IMR-90 (cell line): Measurements from ENCODE around the gene DSE. TPM values are rescaled to one million over a fixed set of nuclear protein-coding genes. Genes with fewer than 3 reads are reported as not detected.

Source experiments
- ATAC-seq: fragments of 200-7000 bp; cut with Tn5 transposase; 2 replicates; pipeline ENCODE4 v1.9.1; 2020; ENCODE audit warnings: low read depth, mild to moderate bottlenecking, moderate library complexity
- BruUV-seq: library from RNA; stranded (reverse); fragments of 400-500 nt; replicated peaks from 2 replicates; lab custom pipeline; 2021; lab: Mats Ljungman, UMichigan
- CTCF ChIA-PET: fragments of 300-600 bp; formaldehyde crosslinking; extraction: SDS; loops from one replicate; lab custom pipeline; 2021; ENCODE audit warnings: antibody characterized with exemption; lab: Yijun Ruan, JAX
- POLR2A ChIA-PET: fragments of 300-600 bp; sonication (Branson Sonifier 250); formaldehyde crosslinking; loops from one replicate; lab custom pipeline; 2022; ENCODE audit warnings: antibody characterized with exemption; ENCODE audit not compliant: unreplicated experiment; lab: Charles Lee
- DNase-seq: peaks from one replicate; pipeline ENCODE4 v3.0.0; 2013
- H2AFZ ChIP-seq: replicated peaks from 2 replicates; pipeline ENCODE3; 2013; ENCODE audit warnings: low read length, mild to moderate bottlenecking; ENCODE audit not compliant: poor library complexity
- H2AK5ac ChIP-seq: 2 replicates; pipeline ENCODE4 v1.6.1; 2013; ENCODE audit warnings: low read depth, low read length, inconsistent platforms
- H2AK9ac ChIP-seq: replicated peaks from 2 replicates; pipeline ENCODE3; 2013; ENCODE audit warnings: mild to moderate bottlenecking, low read depth, low read length, moderate library complexity; ENCODE audit not compliant: poor library complexity
- H2BK120ac ChIP-seq: 2 replicates; pipeline ENCODE4 v1.6.1; 2013; ENCODE audit warnings: low read depth, low read length, inconsistent platforms
- H2BK15ac ChIP-seq: 3 replicates; pipeline ENCODE4 v1.6.1; 2013; ENCODE audit warnings: low read depth, low read length, inconsistent platforms
- H2BK20ac ChIP-seq: 2 replicates; pipeline ENCODE4 v1.6.1; 2013; ENCODE audit warnings: low read depth, mild to moderate bottlenecking, inconsistent platforms, low read length, moderate library complexity
- H2BK5ac ChIP-seq: 2 replicates; pipeline ENCODE4 v1.6.1; 2013; ENCODE audit warnings: mild to moderate bottlenecking, low read depth, low read length, inconsistent platforms; ENCODE audit not compliant: poor library complexity, severe bottlenecking
- H3K14ac ChIP-seq: replicated peaks from 2 replicates; pipeline ENCODE4 v1.6.1; 2013; ENCODE audit warnings: low read depth, low read length, inconsistent platforms
- H3K18ac ChIP-seq: 2 replicates; pipeline ENCODE4 v1.6.1; 2013; ENCODE audit warnings: low read depth, low read length, control low read depth
- H3K23ac ChIP-seq: 2 replicates; pipeline ENCODE4 v1.6.1; 2013; ENCODE audit warnings: low read depth, low read length, inconsistent platforms
- H3K27ac ChIP-seq: 2 replicates; pipeline ENCODE4 v1.5.1; 2013; ENCODE audit warnings: mild to moderate bottlenecking, control low read depth, low read length; ENCODE audit not compliant: insufficient read depth
- H3K27me3 ChIP-seq: 2 replicates; pipeline ENCODE4 v1.6.1; 2013; ENCODE audit warnings: low read length; ENCODE audit not compliant: control insufficient read depth, insufficient read depth
- H3K36me3 ChIP-seq: 2 replicates; pipeline ENCODE4 v1.6.1; 2013; ENCODE audit warnings: low read length, mixed read lengths; ENCODE audit not compliant: control insufficient read depth, insufficient read depth
- H3K4ac ChIP-seq: 2 replicates; pipeline ENCODE4 v1.6.1; 2013; ENCODE audit warnings: low read depth, low read length, inconsistent platforms
- H3K4me1 ChIP-seq: 2 replicates; pipeline ENCODE4 v1.6.1; 2013; ENCODE audit warnings: low read length, mixed read lengths; ENCODE audit not compliant: control insufficient read depth, insufficient read depth
- H3K4me2 ChIP-seq: 2 replicates; pipeline ENCODE4 v1.6.1; 2013; ENCODE audit warnings: low read depth, mild to moderate bottlenecking, control low read depth, low read length, moderate library complexity
- H3K4me3 ChIP-seq: 2 replicates; pipeline ENCODE4 v1.5.1; 2013; ENCODE audit warnings: low read depth, mild to moderate bottlenecking, control low read depth, low read length, moderate library complexity; ENCODE audit not compliant: insufficient read depth
- H3K56ac ChIP-seq: 2 replicates; pipeline ENCODE4 v1.6.1; 2013; ENCODE audit warnings: low read length, inconsistent platforms; ENCODE audit not compliant: insufficient read depth; ENCODE audit errors: extremely low read depth
- H3K79me1 ChIP-seq, 2 experiments: 2 replicates each; pipeline ENCODE4 v1.6.1; 2013; ENCODE audit warnings: low read length in 2 of 2, inconsistent platforms in 1 of 2, low read depth in 1 of 2
- H3K9ac ChIP-seq: 2 replicates; pipeline ENCODE4 v1.6.1; 2013; ENCODE audit warnings: low read depth, low read length, control low read depth
- H3K9me1 ChIP-seq: 2 replicates; pipeline ENCODE4 v1.6.1; 2013; ENCODE audit warnings: low read length, inconsistent platforms; ENCODE audit not compliant: insufficient read depth
- H3K9me3 ChIP-seq: 2 replicates; pipeline ENCODE4 v1.6.1; 2013; ENCODE audit warnings: low read length; ENCODE audit not compliant: control insufficient read depth, insufficient read depth
- H4K20me1 ChIP-seq: 2 replicates; pipeline ENCODE4 v1.6.1; 2013; ENCODE audit warnings: low read length, inconsistent platforms; ENCODE audit not compliant: insufficient read depth
- H4K5ac ChIP-seq: 2 replicates; pipeline ENCODE4 v1.6.1; 2013; ENCODE audit warnings: mild to moderate bottlenecking, low read depth, low read length, control low read depth
- H4K8ac ChIP-seq, 2 experiments: 2 replicates each; pipeline ENCODE4 v1.6.1; 2013; ENCODE audit warnings: low read depth in 2 of 2, low read length in 2 of 2, control low read depth in 1 of 2, inconsistent platforms in 1 of 2
- H4K91ac ChIP-seq: 2 replicates; pipeline ENCODE4 v1.6.1; 2013; ENCODE audit warnings: low read depth, low read length, inconsistent platforms; ENCODE audit not compliant: insufficient read depth
- NFE2L2 ChIP-seq: fragments of 150-350 bp; IDR thresholded peaks from 2 replicates; pipeline ENCODE4 v1.6.1; 2016; ENCODE audit warnings: low read depth, mild to moderate bottlenecking, low read length
- WGBS, 2 experiments: methylation state at CpG; one replicate each; pipeline versions ENCODE4 v1.1.5 to v1.1.7; 2013; ENCODE audit warnings: missing lambda C conversion rate in 2 of 2; ENCODE audit not compliant: insufficient read length in 1 of 2; ENCODE audit errors: extremely low coverage in 2 of 2; 5-methylcytosine and 5-hydroxymethylcytosine counted together
- dilution Hi-C: fragments of 300-500 bp; cut with HindIII; formaldehyde crosslinking; loops from one replicate; pipeline ENCODE4 v1.14.3; 2018; ENCODE audit warnings: low sequenced_read_pairs; ENCODE audit not compliant: unreplicated experiment
- in situ Hi-C: fragments of 300-500 bp; cut with MboI; formaldehyde crosslinking; loops from 3 replicates; pipeline ENCODE4 v1.14.3; 2019; ENCODE audit warnings: low sequenced_read_pairs, inconsistent platforms, mixed read lengths
- intact Hi-C: fragments of 100-400 bp; cut with micrococcal nuclease; formaldehyde crosslinking; loops from 2 replicates; pipeline ENCODE4 v1.10.0; 2022
- polyA plus RNA-seq, 3 experiments: library from polyadenylated mRNA; depleted of rRNA; stranded (reverse); fragments of >200 nt; gene quantifications; 2 replicates each; pipeline ENCODE4 v1.2.3, GENCODE V29; 2012; ENCODE audit warnings: low replicate concordance in 1 of 3
- total RNA-seq: library from RNA; depleted of rRNA; stranded (reverse); fragments of >200 nt; gene quantifications from 2 replicates; pipeline ENCODE4 v1.2.3, GENCODE V29; 2012
- TF ChIP-seq, protein P1 (sequence below): fragments of 150-350 bp; IDR thresholded peaks from 2 replicates; pipeline ENCODE4 v1.6.1; 2016; ENCODE audit warnings: low read depth, mild to moderate bottlenecking, low read length, moderate library complexity, borderline replicate concordance

Gene DSE
- total and polyA plus RNA-seq, 2 of the 4 experiments (the other 2 are of a cell fraction), result 48.0 to 154 TPM

DNA sequence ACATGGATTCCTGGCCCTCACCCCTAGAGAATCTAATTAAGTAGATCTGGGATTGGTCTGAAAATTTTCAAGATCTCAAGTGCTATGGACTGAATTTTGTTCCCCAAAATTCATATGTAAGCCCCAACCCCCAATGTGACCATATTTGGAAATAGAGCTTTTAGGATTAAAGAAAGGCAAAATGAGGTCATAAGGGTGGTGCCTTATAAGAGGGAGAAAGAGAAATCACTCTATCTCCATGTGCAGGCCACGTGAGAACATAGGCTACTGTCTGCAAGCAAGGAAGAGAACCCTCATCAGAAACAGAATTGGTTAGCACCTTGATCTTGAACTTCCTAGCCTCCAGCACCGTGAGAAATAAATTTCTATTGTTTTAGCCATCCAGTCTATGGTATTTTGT, 8.5 kb upstream of the DSE start:
- Histone ChIP-seq H3K9me3 (no peaks in the 10 kb centered on the region), H4K5ac (no peak overlapping the region), H3K4me3 (no peak overlapping the region), H3K9me1 (no peaks in the 10 kb centered on the region), H2BK120ac (0 out of 2 replicates have a peak overlapping the region, but pooled peaks have one; percentile 14), H3K4me2 (no peak overlapping the region), H3K18ac (no peak overlapping the region), H3K4me1 (no peaks in the 10 kb centered on the region; the same call in 1 of the 2 replicates), H2BK5ac (no peak overlapping the region), H3K27me3 (no peaks in the 10 kb centered on the region), H4K91ac (no peak overlapping the region), H3K79me1 (0 out of 4 replicates have a peak, but pooled peaks cover 0 to 4% of the 10 kb centered on the region in 2 experiments), H4K8ac (no peak overlapping the region), H3K14ac (no peak overlapping the region), H3K36me3 (no peaks in the 10 kb centered on the region), H2AK9ac (no peak overlapping the region), H2BK20ac (no peak overlapping the region), H3K56ac (peak overlapping the region; percentile 32; the same call in 1 of the 2 replicates), H3K9ac (no peak overlapping the region), H4K20me1 (no peaks in the 10 kb centered on the region), H3K23ac (no peak overlapping the region), H3K27ac (no peak overlapping the region), H2BK15ac (0 out of 3 replicates have a peak overlapping the region, but pooled peaks have one; percentile 14), H2AK5ac (peak overlapping the region; percentile 15; the same call in 1 of the 2 replicates), H2AFZ (no peak overlapping the region), H3K4ac (no peak overlapping the region)
- dilution Hi-C loops, result no loop called here
- DNase-seq (no peak), ATAC-seq (no peak)
- POLR2A ChIA-PET, result interaction anchor here (1.0 kb wide), 1 partner anchor 8 kb away, joined by 3 read pairs; no protein-coding TSS in a partner anchor
- BruUV-seq, result no TSS peak
- CTCF ChIA-PET, result interaction anchor here (1.1 to 1.4 kb wide), 2 partner anchors 9 to 75 kb away, joined by 3 to 6 read pairs; no protein-coding TSS in a partner anchor
- no CpG with 5 or more reads among the region's 2 CpGs for WGBS, 2 experiments
- in situ Hi-C loops, result no loop called here
- intact Hi-C loops, result no loop called here
- TF ChIP-seq NFE2L2, result no peak
- TF ChIP-seq, protein P1, sequence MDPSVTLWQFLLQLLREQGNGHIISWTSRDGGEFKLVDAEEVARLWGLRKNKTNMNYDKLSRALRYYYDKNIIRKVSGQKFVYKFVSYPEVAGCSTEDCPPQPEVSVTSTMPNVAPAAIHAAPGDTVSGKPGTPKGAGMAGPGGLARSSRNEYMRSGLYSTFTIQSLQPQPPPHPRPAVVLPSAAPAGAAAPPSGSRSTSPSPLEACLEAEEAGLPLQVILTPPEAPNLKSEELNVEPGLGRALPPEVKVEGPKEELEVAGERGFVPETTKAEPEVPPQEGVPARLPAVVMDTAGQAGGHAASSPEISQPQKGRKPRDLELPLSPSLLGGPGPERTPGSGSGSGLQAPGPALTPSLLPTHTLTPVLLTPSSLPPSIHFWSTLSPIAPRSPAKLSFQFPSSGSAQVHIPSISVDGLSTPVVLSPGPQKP, result no peak
